Uterus (tissue), 2 donors: ENCODE measurements around the gene SCCPDH.

Source experiments
- POLR2A ChIP-seq, 2 donors: fragments of 450-650 bp; IDR thresholded peaks; one replicate each; pipeline ENCODE4 v1.6.1; 2016; ENCODE audit warnings: antibody characterized with exemption in 2 of 2, mild to moderate bottlenecking in 1 of 2, moderate library complexity in 1 of 2
- TF ChIP-seq, protein P1 (sequence below), 4 experiments: fragments of 200-600 bp in 2 of 4; fragments of 450-650 bp in 2 of 4; sonication (generic) in 2 of 4; IDR thresholded peaks; one replicate each; pipeline ENCODE4 v1.5.1; 2016 to 2019; ENCODE audit warnings: antibody characterized with exemption in 4 of 4, mild to moderate bottlenecking in 2 of 4, moderate library complexity in 1 of 4

DNA sequence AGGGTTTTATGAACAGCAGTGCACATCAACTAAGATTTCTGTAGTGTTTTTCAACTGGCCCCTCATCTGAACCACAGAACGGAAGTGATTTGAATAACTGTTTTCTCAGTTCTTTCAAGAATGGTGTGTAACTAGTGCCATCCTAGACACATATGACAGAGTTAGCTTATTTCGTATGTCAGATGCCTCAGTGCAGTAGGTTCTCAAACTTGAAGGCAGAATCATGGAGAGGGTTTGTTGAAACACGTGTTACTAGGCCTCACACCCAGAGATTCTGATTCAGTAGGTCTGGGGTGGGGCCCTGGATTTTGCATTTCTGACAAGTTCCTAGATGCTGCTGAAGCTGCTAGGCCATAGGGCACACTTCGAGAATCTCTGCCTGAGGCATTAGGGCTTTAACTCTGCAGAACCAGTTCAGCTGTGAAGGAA is 49.0 kb downstream of the SCCPDH start:
- TF ChIP-seq, protein P1, sequence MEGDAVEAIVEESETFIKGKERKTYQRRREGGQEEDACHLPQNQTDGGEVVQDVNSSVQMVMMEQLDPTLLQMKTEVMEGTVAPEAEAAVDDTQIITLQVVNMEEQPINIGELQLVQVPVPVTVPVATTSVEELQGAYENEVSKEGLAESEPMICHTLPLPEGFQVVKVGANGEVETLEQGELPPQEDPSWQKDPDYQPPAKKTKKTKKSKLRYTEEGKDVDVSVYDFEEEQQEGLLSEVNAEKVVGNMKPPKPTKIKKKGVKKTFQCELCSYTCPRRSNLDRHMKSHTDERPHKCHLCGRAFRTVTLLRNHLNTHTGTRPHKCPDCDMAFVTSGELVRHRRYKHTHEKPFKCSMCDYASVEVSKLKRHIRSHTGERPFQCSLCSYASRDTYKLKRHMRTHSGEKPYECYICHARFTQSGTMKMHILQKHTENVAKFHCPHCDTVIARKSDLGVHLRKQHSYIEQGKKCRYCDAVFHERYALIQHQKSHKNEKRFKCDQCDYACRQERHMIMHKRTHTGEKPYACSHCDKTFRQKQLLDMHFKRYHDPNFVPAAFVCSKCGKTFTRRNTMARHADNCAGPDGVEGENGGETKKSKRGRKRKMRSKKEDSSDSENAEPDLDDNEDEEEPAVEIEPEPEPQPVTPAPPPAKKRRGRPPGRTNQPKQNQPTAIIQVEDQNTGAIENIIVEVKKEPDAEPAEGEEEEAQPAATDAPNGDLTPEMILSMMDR (IDR thresholded peaks at IDR 0.05): no peak
- no peak for TF ChIP-seq POLR2A (IDR thresholded peaks at IDR 0.05)
